Measurements from ENCODE around the gene NIPAL3.

The NIPAL3 gene

DNA sequence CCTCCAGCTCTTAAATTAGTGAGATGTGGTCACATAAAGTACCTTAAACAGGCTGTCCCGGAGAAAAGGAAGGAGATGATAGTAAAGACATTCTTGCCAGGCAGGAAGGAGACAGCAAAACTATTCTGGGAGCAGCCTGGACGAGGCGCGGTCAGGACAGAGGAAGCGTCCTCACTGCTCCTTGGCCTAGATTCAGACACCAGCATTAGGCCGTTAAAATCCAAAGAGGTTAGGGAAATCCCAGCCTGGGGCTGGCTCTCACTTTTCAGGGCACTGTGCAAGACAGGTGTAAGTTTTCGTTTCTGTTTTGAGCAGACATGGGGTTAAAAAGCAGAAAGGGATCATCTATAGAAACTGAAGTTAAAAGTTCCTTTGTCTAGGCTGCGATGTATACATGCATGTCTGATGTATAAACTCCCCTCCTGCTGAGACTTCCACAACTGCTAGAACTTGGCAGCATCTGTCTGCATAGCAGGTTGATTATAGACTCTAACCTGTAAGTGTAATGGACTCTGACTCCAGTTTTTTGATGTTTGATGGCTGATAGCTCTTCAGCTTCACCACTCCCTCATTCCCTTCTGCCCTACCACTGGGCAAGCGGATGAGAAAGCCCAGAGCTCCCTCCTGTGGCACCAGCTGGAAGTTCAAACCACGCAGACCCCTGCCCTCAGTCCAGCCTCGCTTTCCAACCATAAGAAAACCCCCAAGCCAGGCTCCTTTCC, 23.6 kb upstream of the NIPAL3 start:
- peak; percentile 73 to 79 for DNase-seq

DNA sequence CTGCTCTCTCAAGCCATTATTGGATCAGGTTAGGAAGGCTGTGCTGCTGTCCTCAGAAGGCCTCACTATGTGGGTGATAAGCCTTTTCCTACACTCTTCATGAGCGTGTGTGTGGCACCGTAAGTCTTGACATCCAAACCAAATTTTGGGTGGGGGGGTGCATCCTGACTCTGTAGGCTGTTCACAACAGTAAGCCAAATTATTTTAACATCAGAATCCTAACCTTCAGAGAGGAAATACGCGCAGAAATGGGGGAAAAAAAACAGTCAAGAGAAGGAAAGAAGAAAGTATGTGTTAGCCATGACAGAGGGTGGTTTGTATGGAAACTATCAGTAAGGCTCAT, 23.0 kb upstream of the NIPAL3 start:
- DNase-seq = no peak

DNA sequence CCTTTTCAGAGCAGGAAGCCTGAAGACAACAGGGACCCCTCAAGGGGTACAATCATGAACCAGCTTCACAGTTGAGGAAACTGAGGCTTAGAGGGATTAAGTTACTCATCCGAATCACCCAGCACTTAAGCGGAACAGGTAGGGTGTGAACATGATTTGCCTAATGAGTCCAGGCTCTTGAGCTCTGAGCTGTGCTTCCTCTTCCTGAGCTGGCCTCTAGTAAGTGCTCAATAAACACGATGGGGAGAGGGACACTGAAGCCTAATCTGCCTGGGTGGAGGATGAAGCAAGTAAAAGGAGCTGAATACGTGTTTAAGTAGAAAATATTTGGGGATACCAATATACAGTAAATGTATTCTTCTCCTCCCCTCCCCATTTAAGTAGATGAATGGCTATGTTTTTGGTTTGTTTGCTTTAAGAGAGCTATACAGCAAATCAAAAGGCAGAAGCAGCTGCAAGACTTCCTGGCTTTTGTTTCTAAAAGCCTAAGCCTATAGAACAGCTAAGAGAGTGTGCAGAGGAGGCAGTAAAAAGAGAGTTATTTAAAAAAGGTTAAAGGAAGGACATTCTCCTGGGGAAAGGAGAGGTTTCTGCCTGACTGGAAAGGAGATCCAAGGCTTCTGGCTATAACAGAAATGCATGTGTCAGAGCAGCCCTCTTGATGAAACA, 22.5 kb upstream of the NIPAL3 start:
- DNase-seq = no peak

DNA sequence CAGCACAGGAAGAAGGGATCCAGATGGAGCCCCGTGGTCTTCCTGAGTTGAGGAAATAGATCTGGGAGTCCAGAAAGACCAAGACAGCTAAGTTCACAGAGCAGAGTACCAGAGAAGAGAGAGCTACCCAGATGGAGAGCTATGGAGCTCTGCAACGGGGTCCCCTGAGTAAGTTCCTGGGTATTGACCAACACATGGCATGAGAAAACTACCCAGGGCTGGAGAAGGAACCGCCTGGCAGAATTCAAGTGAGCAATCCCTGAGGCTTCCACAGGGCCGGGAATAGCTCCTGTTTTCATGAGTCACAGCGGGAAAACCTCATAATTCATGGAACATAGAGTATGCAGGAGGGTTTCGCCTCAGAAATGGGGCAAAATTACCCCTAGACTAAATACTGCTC, 21.7 kb upstream of the NIPAL3 start:
- DNase-seq = no peak

DNA sequence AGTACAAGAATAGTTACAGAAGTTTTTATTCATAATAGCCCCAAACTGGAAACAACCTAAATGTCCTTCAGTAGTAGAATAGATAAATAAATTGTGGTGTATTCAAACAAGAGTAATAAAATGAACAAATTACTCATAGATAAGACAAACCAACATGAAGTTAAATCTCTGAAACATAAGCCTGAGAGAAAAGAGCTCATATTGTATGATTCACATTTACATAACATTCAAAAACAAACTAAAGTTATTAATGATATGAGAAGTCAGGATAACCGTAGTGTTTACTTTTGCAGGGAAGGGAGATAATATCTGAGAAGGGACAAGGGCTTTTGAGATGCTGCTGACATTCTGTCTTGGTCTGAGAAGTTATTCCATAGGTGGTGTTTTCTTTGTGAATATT, 15.5 kb upstream of the NIPAL3 start:
- no peak for DNase-seq

DNA sequence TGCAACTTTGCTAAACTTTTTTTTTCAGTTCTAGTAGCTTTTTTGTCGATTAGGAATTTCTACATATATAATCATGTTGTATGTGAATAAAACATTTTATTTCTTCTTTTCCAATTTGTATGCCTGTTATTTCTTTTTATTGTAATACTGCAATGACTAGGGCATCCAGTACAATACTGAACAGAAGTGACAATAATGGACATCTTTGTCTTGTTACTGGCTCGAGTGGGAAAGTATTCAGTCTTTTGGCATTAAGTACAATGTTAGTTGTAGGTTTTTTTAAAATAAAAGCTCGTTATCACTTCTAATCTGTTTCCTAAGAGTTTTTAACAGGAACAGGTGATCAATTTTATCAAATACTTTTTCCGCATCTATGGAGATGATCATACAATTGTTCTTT, 11.8 kb upstream of the NIPAL3 start:
- no peak for DNase-seq

DNA sequence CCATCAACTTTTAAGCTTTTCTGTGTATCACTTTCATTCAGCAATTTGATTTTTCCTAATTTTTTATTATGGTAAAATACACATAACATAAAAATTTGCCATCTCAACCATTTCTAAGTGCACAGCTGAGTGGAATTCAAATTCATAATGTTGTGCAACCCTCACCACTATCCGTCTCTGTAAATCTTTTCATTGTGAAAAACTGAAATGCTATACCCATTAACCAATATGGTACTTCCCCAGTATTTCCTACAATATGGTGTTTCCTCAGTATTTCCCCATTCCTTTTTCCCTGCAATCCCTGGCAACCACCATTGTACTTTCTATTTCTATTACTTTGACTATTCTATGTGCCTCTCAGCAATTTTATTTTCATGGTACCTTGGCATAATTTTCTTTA, 8.8 kb upstream of the NIPAL3 start:
- DNase-seq = no peak

DNA sequence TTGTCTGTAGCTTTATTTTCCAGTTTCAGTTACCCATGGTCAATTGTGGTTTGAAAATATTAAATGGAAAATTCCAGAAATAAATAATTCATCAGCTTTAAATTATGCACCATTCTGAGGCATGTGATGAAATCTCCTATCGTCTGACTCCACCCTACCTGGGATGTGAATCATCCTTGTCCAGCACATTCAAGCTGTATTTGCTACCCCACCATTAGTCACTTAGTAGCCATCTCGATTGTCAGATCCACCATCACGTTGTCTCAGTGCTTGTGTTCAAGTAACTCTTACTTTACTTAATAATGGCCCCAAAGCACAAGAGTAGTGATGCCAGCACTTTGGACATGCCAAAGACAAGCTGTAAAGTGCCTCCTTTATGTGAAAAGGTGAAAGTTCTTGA, 6.1 kb upstream of the NIPAL3 start:
- DNase-seq = no peak

DNA sequence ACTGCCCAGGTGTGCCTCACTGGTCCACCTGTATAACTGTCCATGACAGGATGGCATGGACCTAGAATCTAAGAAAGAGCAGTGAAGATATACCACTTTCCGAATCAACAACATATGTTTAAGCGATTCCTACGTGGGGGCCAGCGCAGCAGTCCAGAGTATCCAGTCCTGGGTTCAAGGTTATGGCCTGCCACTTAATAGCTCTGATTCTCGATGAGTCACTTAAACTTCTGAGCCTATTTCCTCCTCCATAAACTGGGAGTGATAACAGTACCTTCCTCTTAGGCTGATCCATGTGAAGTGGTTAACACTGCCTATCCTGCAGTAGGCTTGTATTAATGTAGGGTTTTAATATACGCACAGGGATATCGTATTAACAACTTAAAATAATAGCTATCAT, 4.9 kb upstream of the NIPAL3 start:
- no peak for DNase-seq

DNA sequence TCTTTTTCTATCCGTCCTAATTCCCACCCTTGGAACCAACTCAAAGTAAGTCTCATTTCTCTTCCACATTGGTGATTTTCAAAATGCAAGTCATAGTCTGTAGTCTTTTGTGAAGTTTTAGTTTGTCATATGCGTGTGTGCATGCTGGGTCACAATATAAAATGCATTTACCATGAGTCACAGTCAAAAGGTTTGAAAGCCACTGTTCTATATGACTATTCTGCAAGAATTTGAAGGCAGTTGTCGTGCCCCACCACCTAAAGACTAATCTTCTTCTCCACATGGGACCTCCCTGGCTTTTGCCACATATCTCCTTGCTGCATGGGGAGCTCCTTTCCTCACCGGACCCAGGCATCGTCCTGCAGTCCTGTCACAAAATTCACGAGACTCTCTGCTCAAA, 3.6 kb upstream of the NIPAL3 start:
- DNase-seq = no peak

DNA sequence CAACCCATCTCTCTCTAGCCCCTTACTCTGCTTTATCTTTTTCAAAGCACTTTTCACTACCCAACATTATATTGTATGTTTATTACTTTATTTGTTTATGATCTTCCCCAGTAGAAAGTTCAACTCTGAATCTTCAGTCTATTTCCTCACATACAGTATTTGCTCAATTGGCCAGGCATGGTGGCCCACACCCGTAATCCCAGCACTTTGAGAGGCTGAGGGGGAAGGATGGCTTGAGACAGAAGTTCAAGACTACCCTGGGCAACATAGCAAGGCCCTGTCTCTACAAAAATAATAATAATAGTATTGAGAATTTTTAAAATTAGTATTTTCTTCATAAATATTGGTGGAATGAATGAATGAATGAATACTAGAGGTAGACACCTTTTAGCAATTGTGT, 3.2 kb upstream of the NIPAL3 start:
- no peak for DNase-seq

DNA sequence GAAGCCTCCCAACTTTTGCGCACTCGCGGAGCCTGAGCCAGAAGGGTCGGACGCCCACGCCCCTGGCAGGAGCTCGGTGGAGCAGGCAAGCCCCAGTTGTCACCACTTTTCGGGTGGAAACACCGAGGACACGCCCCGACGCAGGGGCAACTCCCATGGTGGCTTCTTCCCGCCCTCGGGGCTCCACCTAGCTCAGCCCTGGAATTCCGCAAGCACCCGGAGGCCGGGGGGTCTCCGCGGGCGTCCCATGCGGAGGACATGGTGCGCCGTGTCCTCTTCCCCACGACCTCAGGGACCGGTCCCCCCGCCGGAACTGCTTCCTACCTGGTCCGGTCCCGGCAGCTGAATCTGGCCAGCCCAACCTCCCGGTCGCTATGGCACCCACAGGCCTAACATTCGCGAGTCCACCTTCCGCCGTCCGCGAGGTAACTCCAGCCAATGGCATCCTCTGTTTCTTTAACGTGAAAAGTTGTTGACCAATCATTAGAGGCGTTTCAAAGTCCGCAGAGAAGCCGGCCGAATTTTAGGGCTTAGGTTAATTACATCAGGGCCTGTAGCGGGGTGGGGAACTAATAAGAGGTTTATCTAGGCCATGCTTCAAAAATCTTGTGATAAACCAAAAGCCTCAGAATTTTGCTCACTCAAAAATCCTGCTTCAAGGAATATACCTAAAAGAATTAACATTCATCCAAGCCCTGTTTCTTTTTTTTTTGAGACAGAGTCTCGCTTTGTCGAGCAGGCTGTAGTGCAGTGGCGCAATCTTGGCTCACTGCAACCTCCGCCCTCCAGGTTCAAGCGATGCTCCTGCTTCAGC, 2.0 kb upstream of the NIPAL3 start, which contains the start of gene STPG1:
TSS of gene STPG1 (minus strand) at position 433 of the 814 bp plus-strand sequence. CDS start 12,394 bp downstream, outside the sequence.
- DNase-seq = peak; percentile 81 to 86

DNA sequence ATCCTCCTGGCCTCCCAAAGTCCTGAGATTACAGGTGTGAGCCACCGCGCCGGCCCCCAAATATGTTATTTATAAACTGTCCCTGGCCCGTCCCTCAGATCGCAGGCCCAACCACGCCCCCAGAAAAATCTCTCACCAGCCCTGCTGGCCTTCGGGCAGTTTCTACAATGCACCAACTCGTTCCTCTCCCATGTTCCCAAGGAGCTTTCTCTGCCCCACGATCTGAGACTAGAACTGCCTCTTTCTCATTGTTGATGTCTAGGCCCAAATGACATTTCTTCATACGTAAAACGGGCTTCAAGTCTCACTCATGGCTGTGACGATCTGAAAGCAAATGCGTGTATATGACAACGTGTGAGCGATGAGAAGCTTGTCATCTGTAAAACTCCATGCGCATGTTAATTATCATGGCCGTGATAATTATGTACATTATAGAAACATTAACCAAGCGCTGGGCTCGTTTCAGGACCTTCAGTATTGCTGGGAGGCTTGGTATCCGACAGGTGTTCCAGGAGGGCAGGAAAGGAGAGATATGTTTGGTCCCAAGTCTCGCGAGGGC, 748 bp upstream of the NIPAL3 start:
- DNase-seq = no peak

DNA sequence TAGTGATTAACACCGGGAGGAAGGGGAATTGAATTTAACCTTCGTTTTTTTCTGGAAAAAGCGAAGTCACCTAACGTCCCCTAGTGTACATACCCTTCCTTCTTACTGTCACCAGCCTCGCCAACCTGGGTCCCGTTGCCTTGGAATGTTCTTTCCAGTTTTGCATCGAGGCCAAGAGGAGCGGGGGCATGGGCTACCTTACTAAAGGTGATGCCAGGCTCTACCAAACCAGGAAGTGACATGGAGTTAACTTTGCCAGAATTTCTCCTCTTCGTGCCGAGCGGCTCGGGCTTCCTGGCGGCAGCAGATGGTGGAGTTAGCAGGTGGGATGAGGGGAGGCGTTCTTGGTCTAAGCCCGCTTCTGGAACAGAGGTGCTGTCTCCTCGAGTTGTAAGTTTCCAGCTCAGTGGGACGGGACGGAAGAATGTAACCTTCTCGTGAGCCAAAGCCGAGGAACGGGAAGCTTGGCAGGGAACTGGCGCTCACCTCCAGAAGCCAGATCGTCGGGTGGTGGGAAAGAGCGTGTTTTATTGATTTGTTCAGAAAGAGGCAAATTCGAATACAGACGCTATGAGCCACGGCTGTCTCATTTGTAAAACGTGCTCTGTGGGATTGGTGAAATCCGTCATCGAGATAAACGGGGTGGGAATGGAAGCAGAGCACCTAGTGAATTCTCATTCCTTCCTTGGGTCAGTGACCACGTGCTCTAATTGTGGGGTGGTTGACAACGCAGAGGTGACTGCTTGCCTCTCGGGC, 486 bp downstream of the NIPAL3 start:
- peak in 1 of 2 experiments; percentile 24 for DNase-seq

DNA sequence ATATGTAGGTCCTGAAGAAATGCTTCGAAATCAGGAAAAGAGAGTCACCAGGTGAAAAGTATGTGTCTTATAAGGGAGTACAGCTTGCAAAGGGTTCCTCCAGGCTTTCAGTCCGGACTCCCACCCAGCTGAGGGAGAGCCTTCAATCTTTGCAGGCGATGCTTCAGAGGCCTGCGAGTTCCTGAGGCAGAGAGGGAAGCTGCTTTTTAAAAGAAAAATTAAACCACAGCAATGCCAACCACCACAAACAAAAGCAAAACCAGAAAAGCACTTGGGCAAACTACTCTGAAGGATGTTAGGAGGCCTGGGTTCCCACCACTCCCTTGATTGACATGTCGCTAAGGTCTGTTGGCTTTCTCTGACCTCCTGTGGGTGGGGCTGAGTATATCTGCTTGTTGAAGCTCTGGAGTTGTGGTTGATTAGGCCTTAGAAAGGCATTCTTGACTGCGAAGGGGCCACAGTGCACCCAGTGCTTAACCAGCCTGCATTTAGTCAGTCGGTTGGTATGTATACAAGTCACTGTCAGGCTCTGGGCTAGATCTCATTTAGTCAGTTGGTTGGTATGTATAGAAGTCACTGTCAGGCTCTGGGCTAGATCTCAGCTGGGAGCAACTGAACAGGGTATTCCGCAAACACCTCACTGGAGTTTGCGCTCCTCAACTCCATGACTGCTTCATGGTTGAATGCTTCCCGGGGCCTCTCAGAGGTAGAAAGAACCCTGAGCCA, 1.2 kb downstream of the NIPAL3 start:
- peak; percentile 34 to 54 for DNase-seq

DNA sequence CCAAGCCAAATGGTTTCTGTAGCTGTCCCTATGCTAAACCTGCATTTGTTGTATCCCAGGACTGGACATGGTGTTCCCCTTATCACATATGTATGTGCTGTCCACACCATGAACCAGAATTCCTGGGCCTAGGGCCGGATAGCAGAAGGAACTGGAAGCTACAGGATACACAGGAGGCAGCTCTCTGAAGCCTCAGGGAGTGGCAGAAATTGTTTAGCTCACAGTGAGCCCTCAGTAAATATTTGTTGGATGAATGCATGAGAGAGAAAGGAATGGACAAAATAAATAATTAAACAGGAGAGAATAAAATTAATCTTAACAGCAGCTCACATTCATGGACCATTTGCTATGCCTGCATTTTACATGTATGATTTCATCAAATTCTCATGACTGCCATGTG, 2.1 kb downstream of the NIPAL3 start:
- no peak for DNase-seq

DNA sequence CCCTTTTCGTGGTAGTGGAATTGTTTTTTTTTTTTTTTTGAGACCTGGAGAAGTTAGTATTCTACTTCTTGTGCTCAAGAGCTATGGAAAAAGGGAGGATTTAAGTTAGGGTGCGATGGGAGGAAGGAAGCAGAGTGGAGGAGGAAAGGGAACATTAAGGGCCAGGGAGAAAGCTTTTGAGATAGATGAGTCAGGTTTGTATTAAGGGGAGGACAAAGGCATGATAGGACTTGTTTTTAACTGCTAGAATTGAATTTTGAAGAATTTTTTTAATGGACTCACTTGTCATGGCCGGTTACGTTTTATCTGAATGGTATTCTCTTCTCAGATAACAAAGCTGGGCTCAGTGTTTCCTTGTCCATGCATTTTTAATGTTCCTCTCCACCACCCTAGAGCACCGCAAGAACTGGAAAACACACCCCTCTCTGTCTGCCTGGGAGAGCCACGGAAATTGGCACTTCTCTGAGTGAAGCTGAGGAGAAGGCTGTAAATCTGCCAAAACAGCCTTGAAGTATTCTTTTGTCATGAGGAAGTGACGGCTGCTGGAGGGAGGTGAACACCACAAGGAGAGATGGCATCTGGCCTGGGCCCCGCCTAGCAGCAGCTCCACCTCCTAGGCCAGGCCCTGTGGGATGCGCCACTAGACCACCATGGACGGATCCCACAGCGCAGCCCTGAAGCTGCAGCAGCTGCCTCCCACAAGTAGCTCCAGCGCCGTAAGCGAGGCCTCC, 3.5 kb downstream of the NIPAL3 start:
- no peak for DNase-seq

DNA sequence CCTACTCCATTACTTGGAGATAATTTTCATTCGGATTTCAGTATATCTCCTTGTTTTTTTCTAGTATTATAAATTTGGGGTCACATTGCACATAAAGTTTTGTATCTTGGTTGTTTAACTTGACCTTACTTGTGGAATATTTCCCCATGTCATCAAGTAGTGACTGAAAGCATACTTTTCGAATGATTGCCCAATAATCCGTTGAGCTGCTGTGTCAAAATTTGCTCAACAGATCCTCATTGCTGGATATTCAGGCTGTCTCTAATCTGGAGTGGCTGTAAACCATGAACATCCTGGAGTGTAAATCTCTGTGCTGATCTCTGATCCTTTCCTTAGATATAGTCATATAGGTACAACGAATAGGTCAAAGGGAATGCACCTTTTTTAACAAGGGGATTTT, 4.9 kb downstream of the NIPAL3 start:
- DNase-seq = no peak

DNA sequence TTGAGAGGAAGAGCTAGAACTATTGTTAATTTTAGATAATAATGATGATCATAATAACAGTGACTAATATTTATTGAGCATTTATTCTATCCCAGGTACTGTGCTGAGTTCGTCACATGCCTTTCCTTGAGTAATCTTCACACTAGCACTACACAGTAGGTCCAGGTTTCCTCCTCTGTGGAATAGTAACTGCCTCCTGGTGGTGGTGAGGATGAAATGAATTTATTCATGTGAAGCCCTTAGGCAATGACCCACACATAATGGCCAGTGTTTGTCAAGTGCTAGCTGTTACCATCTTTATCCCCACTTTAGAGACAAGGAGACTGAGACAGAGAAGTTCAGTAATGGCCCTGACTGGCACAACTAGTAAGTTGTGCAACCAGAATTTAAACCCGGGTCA, 5.9 kb downstream of the NIPAL3 start:
- DNase-seq = no peak

DNA sequence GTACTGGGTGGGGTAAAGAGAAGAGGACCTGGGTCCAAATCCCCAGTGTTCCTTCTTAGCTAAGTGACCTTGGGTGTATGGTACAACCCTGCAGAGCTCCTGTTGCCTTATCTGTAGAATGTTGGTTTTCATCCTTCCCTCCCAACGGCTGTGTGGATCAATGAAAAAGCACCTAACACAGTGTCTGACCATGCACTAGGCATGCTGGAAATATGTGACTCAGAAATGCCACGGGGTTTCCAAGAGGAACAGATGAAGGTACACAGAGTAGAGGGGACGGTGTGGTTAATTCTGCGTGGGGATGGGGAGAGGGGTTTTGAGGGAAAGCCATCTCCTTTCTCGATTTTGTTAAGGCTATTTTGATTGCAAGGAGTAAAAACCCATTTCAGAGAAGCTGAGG, 8.6 kb downstream of the NIPAL3 start:
- peak; percentile 19 to 34 for DNase-seq

DNA sequence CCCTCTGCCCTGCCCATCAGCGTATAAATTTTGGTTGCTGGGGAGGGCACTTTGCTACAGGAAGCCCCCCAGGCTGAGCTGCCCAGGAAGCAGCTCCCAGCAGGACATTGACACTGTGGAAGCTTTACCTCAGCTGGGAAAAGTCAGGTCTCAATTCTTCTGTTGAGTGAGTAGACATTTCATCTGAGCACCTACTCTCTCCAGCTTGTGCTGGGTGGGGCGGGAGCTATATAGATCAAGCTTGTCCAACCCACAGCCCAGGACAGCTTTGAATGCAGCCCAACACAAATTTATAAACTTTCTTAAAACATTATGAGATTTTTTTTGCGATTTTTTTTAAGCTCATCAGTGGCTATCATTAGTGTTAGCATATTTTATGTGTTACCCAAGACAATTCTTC, 9.4 kb downstream of the NIPAL3 start:
- DNase-seq = no peak

Measured in activated CD4-positive, alpha-beta T cell treated with anti-CD3 and anti-CD28 coated beads, Interleukin-2, amount 50 U/mL, for 48 hours (primary cell).